Psoas muscle (tissue), 8 donors: ENCODE data around the gene MTHFD1L. TPM values are rescaled to one million over a fixed set of nuclear protein-coding genes. Genes with fewer than 3 reads are reported as not detected.
A peak's percentile ranks its signal among the peaks of the same experiment; 100 is the strongest.

Experiments
- ATAC-seq, 4 donors: fragments of 200-7000 bp; cut with Tn5 transposase; one replicate each; pipeline ENCODE4 v1.9.1; 2020; ENCODE audit warnings: moderate library complexity in 3 of 4, mild to moderate bottlenecking in 2 of 4
- DNase-seq, 2 donors: peaks; one replicate each; pipeline ENCODE4 v3.0.0-alpha.2; 2020
- H3K27ac ChIP-seq: fragments of 200-600 bp; one replicate; pipeline ENCODE4 v1.8.0; 2022
- H3K27me3 ChIP-seq, 3 donors: fragments of 200-600 bp in 1 of 3; one replicate each; pipeline versions ENCODE4 v1.6.1 to v1.8.0; 2013 to 2022; ENCODE audit warnings: low read length in 2 of 3, mild to moderate bottlenecking in 2 of 3, moderate library complexity in 1 of 3; ENCODE audit not compliant: insufficient read depth in 3 of 3
- H3K36me3 ChIP-seq, 2 donors: fragments of 200-600 bp in 1 of 2; one replicate each; pipeline versions ENCODE4 v1.6.1 to v1.8.0; 2013 to 2022; ENCODE audit warnings: low read depth in 1 of 2, mild to moderate bottlenecking in 1 of 2, moderate library complexity in 1 of 2; ENCODE audit not compliant: insufficient read depth in 1 of 2
- H3K4me1 ChIP-seq: fragments of 200-600 bp; one replicate; pipeline ENCODE4 v1.8.0; 2022
- H3K4me3 ChIP-seq: fragments of 200-600 bp; one replicate; pipeline ENCODE4 v1.8.0; 2022; ENCODE audit warnings: mild to moderate bottlenecking
- H3K9me3 ChIP-seq: fragments of 200-600 bp; one replicate; pipeline ENCODE4 v1.8.0; 2022
- WGBS, 3 donors: extraction: QIAGEN DNeasy Blood & Tissue Kit; methylation state at CpG; one replicate each; pipeline versions ENCODE4 v1.1.6 to v1.1.7; 2013; 5-methylcytosine and 5-hydroxymethylcytosine counted together
- intact Hi-C, 2 donors: fragments of 100-400 bp; cut with DNase I; formaldehyde crosslinking; loops; one replicate each; pipeline versions ENCODE4 v1.11.0 to v1.14.2; 2022
- polyA plus RNA-seq, 3 donors: library from polyadenylated mRNA; stranded (reverse); fragments of 200-250 nt; gene quantifications; one replicate each; pipeline ENCODE4 v1.2.3, GENCODE V29; 2013
- total RNA-seq, 4 donors: library from RNA; stranded (reverse); fragmentation: NEBNext Ultra II Directional in 2 of 4; extraction: Animal tissue kit (Norgen Biotek cat#: 25700) in 2 of 4; gene quantifications; one replicate each; pipeline versions ENCODE4 v1.2.1 to v1.2.4, GENCODE V29; 2021 to 2023
- TF ChIP-seq, protein P1 (sequence below): fragments of 200-600 bp; IDR thresholded peaks from one replicate; pipeline ENCODE4 v1.8.0; 2022; ENCODE audit warnings: antibody characterized with exemption
- donor health status: healthy with polysubstance abuse.
- donor health status: DM: no; HTN: no; CAD: no; lungs with moderate emphysema.
- donor health status: Bipolar disorder and iron deficiency.
- donor health status: healthy.
- donor health status: DM: yes; HTN: yes; CAD: no.
- donor health status: DM: no; HTN: no; CAD: no.
- donor health status: DM: no; HTN: no; CAD: no.
- donor health status: DM: yes; HTN: yes; CAD: no.

The MTHFD1L gene
- total and polyA plus RNA-seq, 7 donors: 0.21 to 4.1 (median 1.1) TPM

DNA sequence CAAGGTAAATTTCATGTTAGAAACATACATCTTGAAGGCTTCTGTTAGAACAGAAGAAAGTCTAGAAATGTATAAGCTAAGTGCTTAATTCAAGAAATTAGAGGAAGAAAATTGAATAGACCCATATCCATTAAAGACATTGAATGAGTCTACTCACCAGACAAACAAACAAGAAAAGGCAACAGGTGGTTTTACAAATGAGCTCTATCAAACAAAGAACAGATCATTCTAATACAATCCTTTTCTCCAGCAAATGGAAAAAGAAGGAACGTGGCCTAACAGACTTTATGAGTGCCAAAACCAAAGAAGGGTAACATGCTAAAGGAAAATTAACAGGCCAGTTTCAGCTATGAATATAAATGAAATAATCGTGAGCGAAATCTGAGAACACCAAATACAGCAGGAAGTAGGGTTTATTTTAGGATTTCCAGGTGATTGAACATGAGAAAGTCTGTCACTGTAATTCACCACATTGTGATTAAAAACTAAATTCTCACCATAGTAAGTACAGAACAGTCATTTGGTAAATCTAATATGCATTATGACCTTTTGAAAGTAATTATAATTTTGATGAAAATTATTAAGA, 22.6 kb downstream of the MTHFD1L start:
- no peak overlapping the region for H3K4me3 ChIP-seq
- H3K27ac ChIP-seq: no peak overlapping the region
- ATAC-seq (no peak), DNase-seq (no peak)
- TF ChIP-seq, protein P1, sequence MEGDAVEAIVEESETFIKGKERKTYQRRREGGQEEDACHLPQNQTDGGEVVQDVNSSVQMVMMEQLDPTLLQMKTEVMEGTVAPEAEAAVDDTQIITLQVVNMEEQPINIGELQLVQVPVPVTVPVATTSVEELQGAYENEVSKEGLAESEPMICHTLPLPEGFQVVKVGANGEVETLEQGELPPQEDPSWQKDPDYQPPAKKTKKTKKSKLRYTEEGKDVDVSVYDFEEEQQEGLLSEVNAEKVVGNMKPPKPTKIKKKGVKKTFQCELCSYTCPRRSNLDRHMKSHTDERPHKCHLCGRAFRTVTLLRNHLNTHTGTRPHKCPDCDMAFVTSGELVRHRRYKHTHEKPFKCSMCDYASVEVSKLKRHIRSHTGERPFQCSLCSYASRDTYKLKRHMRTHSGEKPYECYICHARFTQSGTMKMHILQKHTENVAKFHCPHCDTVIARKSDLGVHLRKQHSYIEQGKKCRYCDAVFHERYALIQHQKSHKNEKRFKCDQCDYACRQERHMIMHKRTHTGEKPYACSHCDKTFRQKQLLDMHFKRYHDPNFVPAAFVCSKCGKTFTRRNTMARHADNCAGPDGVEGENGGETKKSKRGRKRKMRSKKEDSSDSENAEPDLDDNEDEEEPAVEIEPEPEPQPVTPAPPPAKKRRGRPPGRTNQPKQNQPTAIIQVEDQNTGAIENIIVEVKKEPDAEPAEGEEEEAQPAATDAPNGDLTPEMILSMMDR: no peak
- WGBS, 3 donors: 66 to 72% (median 71%) methylated on average over 3 of the region's 3 CpGs
- H3K36me3 ChIP-seq: no peaks in the 10 kb centered on the region
- no peaks in the 10 kb centered on the region for H3K9me3 ChIP-seq
- H3K27me3 ChIP-seq: no peaks in the 10 kb centered on the region
- intact Hi-C loops: loop anchor here in 1 of 2 donors (10.0 kb wide), 1 partner anchor 567 kb away; the partner anchor contains the start of gene RMND1
- H3K4me1 ChIP-seq: no peaks in the 10 kb centered on the region

DNA sequence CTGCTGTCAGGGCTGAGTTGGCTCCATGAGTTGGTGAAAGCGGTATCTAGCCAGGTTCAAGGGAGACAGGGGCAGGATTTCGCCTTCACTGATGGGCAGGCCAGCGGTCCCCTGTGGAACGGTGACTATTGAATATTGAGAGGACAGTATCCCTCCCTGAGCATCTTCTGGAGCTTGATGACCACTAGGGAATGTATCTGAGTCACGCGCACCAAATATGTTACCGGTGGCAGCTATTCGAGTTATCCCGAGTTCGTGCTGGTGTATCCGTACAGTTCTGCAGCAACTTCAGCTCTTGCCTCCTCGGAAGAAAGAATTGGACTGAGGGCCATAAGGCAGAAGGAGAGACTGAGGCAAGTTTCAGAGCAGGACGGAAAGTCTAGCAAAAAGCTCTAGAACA, 24.8 kb downstream of the MTHFD1L start:
- no peaks in the 10 kb centered on the region for H3K9me3 ChIP-seq
- TF ChIP-seq, protein P1: no peak
- H3K4me1 ChIP-seq: peaks cover 4% of the 10 kb centered on the region
- intact Hi-C loops: loop anchor here (5.0 kb wide), 2 partner anchors 117 to 122 kb away; no protein-coding TSS in a partner anchor
- H3K36me3 ChIP-seq: no peaks in the 10 kb centered on the region
- DNase-seq: no peak
- ATAC-seq: no peak
- 85 to 95% (median 92%) methylated on average over 13 of the region's 13 CpGs for WGBS, 3 donors
- H3K4me3 ChIP-seq: no peak overlapping the region
- H3K27ac ChIP-seq: no peak overlapping the region
- no peaks in the 10 kb centered on the region for H3K27me3 ChIP-seq

DNA sequence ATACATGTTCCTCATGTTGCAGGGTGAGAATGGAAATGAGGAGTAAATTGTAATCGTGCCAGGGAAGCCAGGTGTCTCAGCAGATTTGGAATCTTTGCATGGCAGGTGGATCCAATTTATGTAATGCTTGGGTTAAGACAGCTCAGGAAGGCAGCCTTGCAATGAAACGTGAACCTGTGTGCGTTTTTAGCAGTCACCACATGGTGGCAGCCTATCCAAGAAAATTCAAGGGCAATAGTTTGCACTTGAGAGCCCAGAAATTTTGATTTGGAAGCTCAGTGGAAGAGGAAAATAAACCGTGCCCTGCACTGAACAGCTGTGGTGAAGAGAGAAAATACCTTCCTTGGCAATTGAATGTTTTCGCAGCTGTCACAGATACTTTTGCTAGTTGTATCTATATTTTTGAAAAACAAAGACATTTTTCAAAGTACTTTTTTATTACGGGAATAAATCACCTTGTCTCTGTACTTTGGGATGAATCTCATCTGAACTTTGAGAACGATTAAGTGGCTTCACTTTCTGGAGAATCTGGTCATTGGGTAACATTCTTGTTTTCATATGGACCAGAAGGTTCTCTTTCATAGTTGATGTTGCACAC, 26.5 kb downstream of the MTHFD1L start:
- TF ChIP-seq, protein P1: peak; percentile 86
- intact Hi-C loops: loop anchor here (1.0 to 5.0 kb wide), 4 partner anchors 115 to 433 kb away; no protein-coding TSS in a partner anchor
- Histone ChIP-seq H3K4me3 (no peak overlapping the region), H3K27ac (no peak overlapping the region), H3K36me3 (no peaks in the 10 kb centered on the region), H3K9me3 (no peaks in the 10 kb centered on the region), H3K27me3 (peaks cover 0 to 2% (median 0%) of the 10 kb centered on the region in 3 donors), H3K4me1 (peaks cover 4% of the 10 kb centered on the region)
- ATAC-seq: peak; percentile 79 to 91 (median 84)
- peak; percentile 51 to 73 for DNase-seq
- WGBS, 3 donors: 6 to 11% (median 10%) methylated on average over 7 of the region's 7 CpGs

DNA sequence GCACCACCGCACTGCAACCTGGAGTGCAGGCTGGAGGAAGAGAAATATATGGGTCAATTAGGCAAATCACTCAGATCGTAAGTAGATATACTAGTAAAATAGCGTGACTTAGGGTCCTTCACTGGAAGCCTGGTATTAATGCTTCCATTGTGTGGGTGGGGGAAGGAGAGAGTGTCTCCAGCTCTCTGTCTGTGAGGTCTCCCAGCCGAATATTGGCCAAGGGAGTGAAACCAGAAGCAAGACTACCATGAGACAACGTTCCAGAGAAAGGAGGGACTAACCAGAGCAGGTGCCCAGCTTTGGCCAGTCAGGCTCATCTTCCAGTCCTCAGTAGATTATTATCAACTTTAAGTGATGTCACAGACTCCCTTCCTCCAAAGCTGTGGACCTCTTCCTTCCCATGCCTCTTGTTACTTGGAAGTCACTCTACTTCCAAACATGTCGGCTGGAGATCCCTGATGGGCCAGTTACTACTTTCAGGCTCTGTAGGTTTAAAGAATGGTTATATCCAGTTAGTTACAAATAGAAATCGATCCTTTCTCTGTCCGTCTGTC, 28.8 kb downstream of the MTHFD1L start:
- DNase-seq (no peak), ATAC-seq (no peak)
- Histone ChIP-seq H3K27me3 (peaks cover 0 to 2% (median 0%) of the 10 kb centered on the region in 3 donors), H3K36me3 (no peaks in the 10 kb centered on the region), H3K4me1 (peaks cover 4% of the 10 kb centered on the region), H3K9me3 (no peaks in the 10 kb centered on the region), H3K4me3 (no peak overlapping the region), H3K27ac (no peak overlapping the region)
- TF ChIP-seq, protein P1: no peak
- intact Hi-C loops: loop anchor here (5.0 kb wide), 2 partner anchors 113 to 118 kb away; no protein-coding TSS in a partner anchor
- 63 to 71% (median 67%) methylated on average over 8 of the region's 8 CpGs for WGBS, 3 donors
